ENCODE data around the gene CCDC201. TPM values are rescaled to one million over a fixed set of nuclear protein-coding genes. Genes with fewer than 3 reads are reported as not detected.
"Not testable (repeated sequence)": the region's sequence is repeated elsewhere in the genome, so short reads cannot be mapped to it uniquely, and the experiment has no call there.

The CCDC201 gene
- total and polyA plus RNA-seq, 2 donors (not counting 3 experiments of a cell fraction or from before 2014, with no cell fraction given) = not detected

DNA sequence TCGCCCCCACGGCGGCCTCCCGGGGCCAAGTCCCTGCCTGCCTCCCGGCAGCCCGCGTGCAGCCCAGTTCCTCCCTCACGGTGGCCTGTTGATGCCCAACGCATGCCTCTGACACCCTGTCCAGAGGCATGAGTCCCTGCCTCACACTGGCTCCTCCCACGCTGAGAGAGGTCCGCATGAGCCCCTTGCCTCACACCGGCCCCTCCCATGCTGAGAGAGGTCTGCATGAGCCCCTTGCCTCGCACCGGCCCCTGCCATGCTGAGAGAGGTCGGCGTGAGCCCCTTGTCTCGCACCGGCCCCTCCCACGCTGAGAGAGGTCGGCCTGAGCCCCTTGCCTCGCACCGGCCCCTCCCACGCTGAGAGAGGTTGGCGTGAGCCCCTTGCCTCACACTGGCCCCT, 59.9 kb downstream of the CCDC201 start:
- no peak overlapping the region for H3K27ac ChIP-seq (ENCODE audit: insufficient read depth, low read depth, low read length)
- DNase-seq (ENCODE audit: low read depth, low spot score) (no peak), FAIRE-seq (no peak)
- H3K27me3 ChIP-seq (ENCODE audit: control insufficient read depth in 2 of 2, insufficient read depth in 2 of 2, low read length in 2 of 2) = no peaks in the 10 kb centered on the region
- dilution Hi-C loops (cut with MboI; ENCODE audit: extremely low pct_ligation_motif_present, low sequenced_read_pairs) (no loop called here), intact Hi-C loops (cut with micrococcal nuclease) (no loop called here)
- POLR2A ChIA-PET = no interaction called here
- no peaks in the 10 kb centered on the region for H4K20me1 ChIP-seq (replicated peaks; ENCODE audit: control insufficient read depth, extremely low read depth, insufficient read depth, low read length)
- BruUV-seq (replicated peaks) = no TSS peak
- CTCF ChIA-PET = no interaction called here
- H3K4me2 ChIP-seq (ENCODE audit: insufficient read depth, low read length) = no peak overlapping the region
- no peak overlapping the region for H2AFZ ChIP-seq (ENCODE audit: low read depth, low read length)
- no peaks in the 10 kb centered on the region for H3K4me1 ChIP-seq (ENCODE audit: control insufficient read depth, extremely low read depth, insufficient read depth, low read length)
- no peaks in the 10 kb centered on the region for H3K79me2 ChIP-seq (ENCODE audit: control insufficient read depth, insufficient read depth, low read length)
- H3K36me3 ChIP-seq (ENCODE audit: control insufficient read depth in 2 of 2, extremely low read depth in 1 of 2, insufficient read depth in 2 of 2, low read length in 2 of 2) = no peaks in the 10 kb centered on the region
- no peaks in the 10 kb centered on the region for H3K9me1 ChIP-seq (replicated peaks; ENCODE audit: control insufficient read depth, extremely low read depth, insufficient read depth, low read length)
- TF ChIP-seq EZH2 (IDR thresholded peaks at IDR 0.05; ENCODE audit: borderline replicate concordance, low read depth, low read length, severe bottlenecking) (no peak), JUN (IDR thresholded peaks at IDR 0.05; ENCODE audit: borderline replicate concordance, insufficient read depth, insufficient read length, low read depth) (no peak), MYC (IDR thresholded peaks at IDR 0.05; ENCODE audit: low read depth, low read length) (no peak), POLR2AphosphoS5 (IDR thresholded peaks at IDR 0.05; ENCODE audit: insufficient read depth, low read depth, low read length) (no peak), FOS (IDR thresholded peaks at IDR 0.05; ENCODE audit: borderline replicate concordance, insufficient read depth, low read length) (no peak), POLR2A (IDR thresholded peaks at IDR 0.05; ENCODE audit: low read depth, low read length) (no peak), GATA2 (IDR thresholded peaks at IDR 0.05; ENCODE audit: insufficient read depth, insufficient read length, low read depth, low read length) (no peak)
- TF ChIP-seq, protein P1, sequence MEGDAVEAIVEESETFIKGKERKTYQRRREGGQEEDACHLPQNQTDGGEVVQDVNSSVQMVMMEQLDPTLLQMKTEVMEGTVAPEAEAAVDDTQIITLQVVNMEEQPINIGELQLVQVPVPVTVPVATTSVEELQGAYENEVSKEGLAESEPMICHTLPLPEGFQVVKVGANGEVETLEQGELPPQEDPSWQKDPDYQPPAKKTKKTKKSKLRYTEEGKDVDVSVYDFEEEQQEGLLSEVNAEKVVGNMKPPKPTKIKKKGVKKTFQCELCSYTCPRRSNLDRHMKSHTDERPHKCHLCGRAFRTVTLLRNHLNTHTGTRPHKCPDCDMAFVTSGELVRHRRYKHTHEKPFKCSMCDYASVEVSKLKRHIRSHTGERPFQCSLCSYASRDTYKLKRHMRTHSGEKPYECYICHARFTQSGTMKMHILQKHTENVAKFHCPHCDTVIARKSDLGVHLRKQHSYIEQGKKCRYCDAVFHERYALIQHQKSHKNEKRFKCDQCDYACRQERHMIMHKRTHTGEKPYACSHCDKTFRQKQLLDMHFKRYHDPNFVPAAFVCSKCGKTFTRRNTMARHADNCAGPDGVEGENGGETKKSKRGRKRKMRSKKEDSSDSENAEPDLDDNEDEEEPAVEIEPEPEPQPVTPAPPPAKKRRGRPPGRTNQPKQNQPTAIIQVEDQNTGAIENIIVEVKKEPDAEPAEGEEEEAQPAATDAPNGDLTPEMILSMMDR (IDR thresholded peaks at IDR 0.05; ENCODE audit: extremely low read depth in 1 of 2, insufficient read depth in 1 of 2, low read depth in 1 of 2, low read length in 2 of 2) = no peak
- TF ChIP-seq, protein P2, sequence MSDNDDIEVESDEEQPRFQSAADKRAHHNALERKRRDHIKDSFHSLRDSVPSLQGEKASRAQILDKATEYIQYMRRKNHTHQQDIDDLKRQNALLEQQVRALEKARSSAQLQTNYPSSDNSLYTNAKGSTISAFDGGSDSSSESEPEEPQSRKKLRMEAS (IDR thresholded peaks at IDR 0.05; ENCODE audit: insufficient read depth, insufficient read length) = no peak
- H3K9me3 ChIP-seq (replicated peaks; ENCODE audit: control insufficient read depth, insufficient read depth, low read length) = no peaks in the 10 kb centered on the region
- no peak overlapping the region for H3K4me3 ChIP-seq (replicated peaks in 1 of 3; ENCODE audit: insufficient read depth in 1 of 3, low read depth in 1 of 3, low read length in 3 of 3)
- H3K9ac ChIP-seq (replicated peaks; ENCODE audit: extremely low read depth, insufficient read depth, low read length) = no peak overlapping the region

DNA sequence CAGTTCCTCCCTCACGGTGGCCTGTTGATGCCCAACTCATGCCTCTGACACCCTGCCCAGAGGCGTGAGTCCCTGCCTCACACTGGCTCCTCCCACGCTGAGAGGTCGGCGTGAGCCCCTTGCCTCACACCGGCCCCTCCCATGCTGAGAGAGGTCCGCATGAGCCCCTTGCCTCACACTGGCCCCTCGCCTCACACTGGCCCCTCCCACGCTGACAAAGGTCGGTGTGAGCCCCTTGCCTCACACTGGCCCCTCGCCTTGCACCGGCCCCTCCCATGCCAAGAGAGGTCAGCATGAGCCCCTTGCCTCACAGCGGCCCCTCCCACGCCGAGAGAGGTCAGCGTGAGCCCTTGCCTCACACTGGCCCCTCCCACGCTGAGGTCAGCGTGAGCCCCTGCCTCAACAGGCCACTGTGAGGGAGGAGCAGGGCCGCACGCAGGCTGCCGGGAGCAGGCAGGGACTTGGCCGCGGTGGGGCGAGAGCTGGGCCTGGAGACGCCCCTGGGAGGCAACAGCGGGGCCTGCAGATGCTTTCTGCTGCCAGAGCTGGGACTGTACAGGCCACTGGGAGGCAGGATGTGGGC, 61.1 kb downstream of the CCDC201 start:
- DNase-seq (ENCODE audit: low read depth, low spot score); H3K9me3 ChIP-seq (replicated peaks; ENCODE audit: control insufficient read depth, insufficient read depth, low read length); H3K79me2 ChIP-seq (ENCODE audit: control insufficient read depth, insufficient read depth, low read length); H4K20me1 ChIP-seq (replicated peaks; ENCODE audit: control insufficient read depth, extremely low read depth, insufficient read depth, low read length); POLR2A ChIA-PET; H2AFZ ChIP-seq (ENCODE audit: low read depth, low read length); H3K27me3 ChIP-seq (ENCODE audit: control insufficient read depth in 2 of 2, insufficient read depth in 2 of 2, low read length in 2 of 2); H3K9ac ChIP-seq (replicated peaks; ENCODE audit: extremely low read depth, insufficient read depth, low read length); H3K9me1 ChIP-seq (replicated peaks; ENCODE audit: control insufficient read depth, extremely low read depth, insufficient read depth, low read length); H3K36me3 ChIP-seq (ENCODE audit: control insufficient read depth in 2 of 2, extremely low read depth in 1 of 2, insufficient read depth in 2 of 2, low read length in 2 of 2); H3K4me3 ChIP-seq (replicated peaks in 1 of 3; ENCODE audit: insufficient read depth in 1 of 3, low read depth in 1 of 3, low read length in 3 of 3); BruUV-seq (replicated peaks); H3K27ac ChIP-seq (ENCODE audit: insufficient read depth, low read depth, low read length); intact Hi-C loops (cut with micrococcal nuclease); dilution Hi-C loops (cut with MboI; ENCODE audit: extremely low pct_ligation_motif_present, low sequenced_read_pairs); FAIRE-seq; H3K4me1 ChIP-seq (ENCODE audit: control insufficient read depth, extremely low read depth, insufficient read depth, low read length); CTCF ChIA-PET; H3K4me2 ChIP-seq (ENCODE audit: insufficient read depth, low read length): not testable (repeated sequence)

DNA sequence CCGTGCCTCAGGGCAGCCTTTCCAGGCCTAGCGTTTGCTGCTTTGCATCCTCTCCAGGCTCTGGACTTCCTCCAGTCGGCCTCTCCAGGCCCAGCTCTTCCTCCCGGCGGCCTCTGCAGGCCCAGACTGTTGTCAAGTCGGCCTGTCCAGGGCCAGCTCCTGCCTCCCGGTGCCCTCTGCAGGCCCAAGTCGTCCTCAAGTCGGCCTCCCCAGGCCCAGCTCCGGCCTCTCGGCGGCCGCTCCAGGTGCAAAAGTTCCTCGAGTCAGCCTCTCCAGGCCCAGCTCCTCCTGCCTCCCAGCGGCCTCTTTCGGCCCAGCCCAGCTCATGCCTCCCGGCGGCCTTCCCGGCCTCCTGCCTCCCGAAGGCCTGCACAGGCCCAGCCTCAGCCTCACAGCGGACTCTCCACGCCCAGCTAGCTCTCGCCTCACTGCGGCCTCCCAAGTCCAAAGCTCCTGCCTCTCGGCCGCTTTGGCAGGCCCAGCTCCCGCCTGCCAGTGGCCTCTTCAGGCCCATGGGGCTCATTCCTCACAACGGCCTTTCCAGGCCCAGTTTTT, 62.4 kb downstream of the CCDC201 start:
- H3K36me3 ChIP-seq (ENCODE audit: control insufficient read depth in 2 of 2, extremely low read depth in 1 of 2, insufficient read depth in 2 of 2, low read length in 2 of 2); H3K4me1 ChIP-seq (ENCODE audit: control insufficient read depth, extremely low read depth, insufficient read depth, low read length); DNase-seq (ENCODE audit: low read depth, low spot score); BruUV-seq (replicated peaks); dilution Hi-C loops (cut with MboI; ENCODE audit: extremely low pct_ligation_motif_present, low sequenced_read_pairs); H3K9me1 ChIP-seq (replicated peaks; ENCODE audit: control insufficient read depth, extremely low read depth, insufficient read depth, low read length); POLR2A ChIA-PET; FAIRE-seq; H3K4me2 ChIP-seq (ENCODE audit: insufficient read depth, low read length); H2AFZ ChIP-seq (ENCODE audit: low read depth, low read length); H3K9me3 ChIP-seq (replicated peaks; ENCODE audit: control insufficient read depth, insufficient read depth, low read length); intact Hi-C loops (cut with micrococcal nuclease); H3K9ac ChIP-seq (replicated peaks; ENCODE audit: extremely low read depth, insufficient read depth, low read length); H3K79me2 ChIP-seq (ENCODE audit: control insufficient read depth, insufficient read depth, low read length); CTCF ChIA-PET; H3K4me3 ChIP-seq (replicated peaks in 1 of 3; ENCODE audit: insufficient read depth in 1 of 3, low read depth in 1 of 3, low read length in 3 of 3); H4K20me1 ChIP-seq (replicated peaks; ENCODE audit: control insufficient read depth, extremely low read depth, insufficient read depth, low read length); H3K27ac ChIP-seq (ENCODE audit: insufficient read depth, low read depth, low read length); H3K27me3 ChIP-seq (ENCODE audit: control insufficient read depth in 2 of 2, insufficient read depth in 2 of 2, low read length in 2 of 2): not testable (repeated sequence)

Data from endothelial cell of umbilical vein (primary cell).